Mesenchymal stem cell (in vitro differentiated cells and primary cell): ENCODE data around the gene CFAP44.
A peak's percentile ranks its signal among the peaks of the same experiment; 100 is the strongest.

Experiments used
- DNase-seq: peaks from one replicate; pipeline ENCODE4 v3.0.0-alpha.2; 2013
- H2AFZ ChIP-seq: one replicate; pipeline ENCODE4 v1.6.1; 2013; ENCODE audit warnings: low read depth, mild to moderate bottlenecking, control low read depth, inconsistent platforms, low read length, moderate library complexity
- H2AK5ac ChIP-seq: 2 replicates; pipeline ENCODE4 v1.6.1; 2013; ENCODE audit warnings: low read length, moderate library complexity, mild to moderate bottlenecking, inconsistent platforms; ENCODE audit not compliant: severe bottlenecking
- H2BK120ac ChIP-seq: one replicate; pipeline ENCODE4 v1.6.1; 2013; ENCODE audit warnings: low read depth, mild to moderate bottlenecking, inconsistent platforms, low read length, moderate library complexity
- H2BK12ac ChIP-seq, 2 experiments: one replicate each; pipeline ENCODE4 v1.6.1; 2013; ENCODE audit warnings: inconsistent platforms in 2 of 2, low read length in 2 of 2, mild to moderate bottlenecking in 2 of 2, moderate library complexity in 2 of 2, control low read depth in 1 of 2
- H2BK15ac ChIP-seq: one replicate; pipeline ENCODE4 v1.6.1; 2013; ENCODE audit warnings: mild to moderate bottlenecking, low read depth, inconsistent platforms; ENCODE audit not compliant: poor library complexity, severe bottlenecking
- H2BK5ac ChIP-seq: 2 replicates; pipeline ENCODE4 v1.6.1; 2013; ENCODE audit warnings: low read depth, mild to moderate bottlenecking, low read length, control low read depth, inconsistent platforms; ENCODE audit not compliant: poor library complexity, severe bottlenecking
- H3K14ac ChIP-seq, 2 experiments: one replicate each; pipeline ENCODE4 v1.6.1; 2013; ENCODE audit warnings: inconsistent platforms in 2 of 2, low read length in 2 of 2, control low read depth in 1 of 2, mild to moderate bottlenecking in 1 of 2, moderate library complexity in 1 of 2
- H3K18ac ChIP-seq, 2 experiments: one replicate each; pipeline ENCODE4 v1.6.1; 2013; ENCODE audit warnings: inconsistent platforms in 2 of 2, low read length in 2 of 2, control low read depth in 1 of 2, low read depth in 1 of 2, mild to moderate bottlenecking in 1 of 2
- H3K23ac ChIP-seq, 2 experiments: one replicate each; pipeline ENCODE4 v1.6.1; 2013; ENCODE audit warnings: inconsistent platforms in 2 of 2, low read length in 2 of 2, mild to moderate bottlenecking in 2 of 2, moderate library complexity in 2 of 2, control low read depth in 1 of 2
- H3K27ac ChIP-seq: 2 replicates; pipeline ENCODE4 v1.5.1; 2013; ENCODE audit warnings: mild to moderate bottlenecking, moderate library complexity, low read length, control low read depth, inconsistent platforms; ENCODE audit not compliant: poor library complexity, severe bottlenecking
- H3K27me3 ChIP-seq, 2 experiments: 2 replicates each; pipeline versions ENCODE4 v1.6.1 to v1.7.0; 2013; ENCODE audit warnings: low read length in 2 of 2, mild to moderate bottlenecking in 2 of 2, moderate library complexity in 2 of 2, control low read depth in 1 of 2, inconsistent platforms in 1 of 2; ENCODE audit not compliant: control insufficient read depth in 1 of 2, insufficient read depth in 1 of 2
- H3K36me3 ChIP-seq, 2 experiments: 2 replicates each; pipeline versions ENCODE4 v1.6.1 to v1.7.0; 2013; ENCODE audit warnings: low read length in 2 of 2, control low read depth in 1 of 2, inconsistent platforms in 1 of 2, low read depth in 1 of 2, mild to moderate bottlenecking in 1 of 2; ENCODE audit not compliant: insufficient read depth in 2 of 2, control insufficient read depth in 1 of 2
- H3K4ac ChIP-seq, 2 experiments: one replicate each; pipeline ENCODE4 v1.6.1; 2013; ENCODE audit warnings: inconsistent platforms in 2 of 2, low read length in 2 of 2, mild to moderate bottlenecking in 2 of 2, moderate library complexity in 2 of 2, control low read depth in 1 of 2, low read depth in 1 of 2
- H3K4me1 ChIP-seq: 2 replicates; pipeline ENCODE4 v1.6.1; 2013; ENCODE audit warnings: low read depth, low read length, control low read depth; ENCODE audit not compliant: control insufficient read depth, insufficient read depth
- H3K4me2 ChIP-seq: 2 replicates; pipeline ENCODE4 v1.6.1; 2013; ENCODE audit warnings: low read length, mild to moderate bottlenecking, inconsistent platforms; ENCODE audit not compliant: poor library complexity, severe bottlenecking
- H3K4me3 ChIP-seq, 2 experiments: 2 replicates each; pipeline versions ENCODE4 v1.5.1 to v1.7.0; 2013; ENCODE audit warnings: low read length in 2 of 2, mild to moderate bottlenecking in 2 of 2, control low read depth in 1 of 2, low read depth in 1 of 2; ENCODE audit not compliant: insufficient read depth in 1 of 2
- H3K79me1 ChIP-seq: replicated peaks from 2 replicates; pipeline ENCODE4 v1.6.1; 2013; ENCODE audit warnings: mild to moderate bottlenecking, control low read depth, low read length, inconsistent platforms; ENCODE audit not compliant: poor library complexity, severe bottlenecking
- H3K9ac ChIP-seq: 2 replicates; pipeline ENCODE4 v1.7.0; 2013; ENCODE audit warnings: mild to moderate bottlenecking, low read length, moderate library complexity
- H3K9me3 ChIP-seq: 2 replicates; pipeline ENCODE4 v1.7.0; 2013; ENCODE audit warnings: mild to moderate bottlenecking, low read length; ENCODE audit not compliant: control insufficient read depth
- H4K8ac ChIP-seq: one replicate; pipeline ENCODE4 v1.6.1; 2013; ENCODE audit warnings: inconsistent platforms, mild to moderate bottlenecking, low read length, moderate library complexity
- H4K91ac ChIP-seq: one replicate; pipeline ENCODE4 v1.6.1; 2013; ENCODE audit warnings: mild to moderate bottlenecking, low read length, inconsistent platforms
- WGBS: methylation state at CpG from one replicate; pipeline ENCODE4 v1.1.7; 2013; ENCODE audit warnings: mixed read lengths; 5-methylcytosine and 5-hydroxymethylcytosine counted together

The CFAP44 gene

GRCh38 chr3:113421082-113421481, 20.2 kb downstream of the CFAP44 start:
- H3K14ac ChIP-seq, result no peak overlapping the region
- H3K4me3 ChIP-seq, result no peak overlapping the region
- WGBS, result 100% methylated on average over 1 of the region's 3 CpGs

GRCh38 chr3:113409676-113410075, 31.6 kb downstream of the CFAP44 start:
- Histone ChIP-seq H3K23ac (no peak overlapping the region), H3K36me3 (no peaks in the 10 kb centered on the region), H2BK15ac (no peak overlapping the region), H3K9ac (no peak overlapping the region), H3K9me3 (peaks cover 7% of the 10 kb centered on the region), H2AFZ (no peak overlapping the region), H3K14ac (no peak overlapping the region), H3K18ac (no peak overlapping the region), H4K8ac (no peak overlapping the region), H3K79me1 (no peaks in the 10 kb centered on the region), H2BK5ac (no peak overlapping the region), H4K91ac (no peak overlapping the region), H2BK12ac (no peak overlapping the region), H3K27me3 (no peaks in the 10 kb centered on the region), H3K4ac (no peak overlapping the region), H3K4me2 (no peak overlapping the region), H2AK5ac (no peak overlapping the region), H3K4me1 (no peaks in the 10 kb centered on the region), H2BK120ac (no peak overlapping the region), H3K27ac (no peak overlapping the region), H3K4me3 (no peak overlapping the region)
- 100% methylated on average over 3 of the region's 5 CpGs for WGBS
- no peak for DNase-seq

More at GRCh38 chr3:113421082-113421481, 20.2 kb downstream of the CFAP44 start:
- Histone ChIP-seq H3K27me3 (no peaks in the 10 kb centered on the region), H4K8ac (no peak overlapping the region), H3K18ac (no peak overlapping the region), H2AK5ac (no peak overlapping the region), H3K79me1 (no peaks in the 10 kb centered on the region), H3K4ac (no peak overlapping the region), H3K27ac (no peak overlapping the region), H2BK12ac (no peak overlapping the region), H3K4me2 (no peak overlapping the region), H4K91ac (no peak overlapping the region), H3K9ac (no peak overlapping the region), H2BK15ac (no peak overlapping the region), H3K9me3 (peaks cover 24% of the 10 kb centered on the region), H2AFZ (no peak overlapping the region), H2BK120ac (no peak overlapping the region), H2BK5ac (no peak overlapping the region), H3K23ac (no peak overlapping the region), H3K36me3 (peaks cover 2 to 31% of the 10 kb centered on the region in 2 experiments), H3K4me1 (no peaks in the 10 kb centered on the region)
- DNase-seq, result no peak

DNA sequence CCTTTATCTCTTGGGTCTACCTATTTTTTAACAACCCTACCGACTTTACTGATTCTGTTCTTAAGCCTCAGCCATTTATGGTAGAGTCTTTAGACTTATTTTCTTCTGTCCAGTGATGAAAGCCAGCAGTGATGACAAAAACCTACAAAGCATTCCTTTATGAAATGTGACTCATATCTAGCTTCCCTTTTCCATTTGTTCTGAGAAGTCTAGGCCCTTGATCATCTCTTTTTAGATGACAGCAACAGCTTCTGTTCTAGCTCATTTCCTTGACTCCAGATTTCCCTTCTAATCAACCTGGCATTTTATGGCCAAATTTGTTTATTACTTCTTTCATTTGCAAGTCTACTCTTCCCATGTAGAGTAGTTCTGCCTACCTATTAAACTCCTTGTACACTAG, 36.1 kb downstream of the CFAP44 start:
- Histone ChIP-seq H3K27ac (no peak overlapping the region), H2BK120ac (no peak overlapping the region), H3K23ac (no peak overlapping the region), H2BK12ac (no peak overlapping the region), H3K4me1 (no peaks in the 10 kb centered on the region), H2BK15ac (no peak overlapping the region), H3K18ac (no peak overlapping the region), H2AK5ac (no peak overlapping the region), H4K8ac (no peak overlapping the region), H3K9ac (no peak overlapping the region), H3K14ac (no peak overlapping the region), H2AFZ (no peak overlapping the region), H3K9me3 (no peaks in the 10 kb centered on the region), H3K4ac (no peak overlapping the region), H4K91ac (no peak overlapping the region), H3K79me1 (no peaks in the 10 kb centered on the region), H3K4me2 (no peak overlapping the region), H3K27me3 (no peaks in the 10 kb centered on the region), H3K36me3 (peaks cover 0 to 17% of the 10 kb centered on the region in 2 experiments), H2BK5ac (no peak overlapping the region), H3K4me3 (no peak overlapping the region)
- 63% methylated on average over 1 of the region's 1 CpG for WGBS
- peak; percentile 27 for DNase-seq

- H2BK12ac ChIP-seq, result no peak overlapping the region
- no peaks in the 10 kb centered on the region for H3K4me1 ChIP-seq
- DNase-seq, result no peak
- H3K4me3 ChIP-seq, result no peak overlapping the region
- H3K9me3 ChIP-seq, result no peaks in the 10 kb centered on the region
- H3K36me3 ChIP-seq, result peaks cover 0 to 17% of the 10 kb centered on the region in 2 experiments
- H3K9ac ChIP-seq, result no peak overlapping the region
- H3K27me3 ChIP-seq, result no peaks in the 10 kb centered on the region
- no peak overlapping the region for H3K23ac ChIP-seq
- H3K79me1 ChIP-seq, result no peaks in the 10 kb centered on the region
- no peak overlapping the region for H3K4ac ChIP-seq
- 94% methylated on average over 1 of the region's 1 CpG for WGBS
- no peak overlapping the region for H3K27ac ChIP-seq
- H2BK15ac ChIP-seq, result no peak overlapping the region
- no peak overlapping the region for H2BK120ac ChIP-seq
- H2AK5ac ChIP-seq, result no peak overlapping the region
- no peak overlapping the region for H2AFZ ChIP-seq
- H2BK5ac ChIP-seq, result no peak overlapping the region
- no peak overlapping the region for H3K14ac ChIP-seq
- no peak overlapping the region for H4K91ac ChIP-seq
- no peak overlapping the region for H4K8ac ChIP-seq
- no peak overlapping the region for H3K4me2 ChIP-seq
- no peak overlapping the region for H3K18ac ChIP-seq
Measured at GRCh38 chr3:113404637-113405036, 36.7 kb downstream of the CFAP44 start.
